ENCODE results near the gene RABL6.
A peak's percentile ranks its signal among the peaks of the same experiment; 100 is the strongest.
"Not testable (repeated sequence)": the region's sequence is repeated elsewhere in the genome, so short reads cannot be mapped to it uniquely, and the experiment has no call there.

RABL6 gene

DNA sequence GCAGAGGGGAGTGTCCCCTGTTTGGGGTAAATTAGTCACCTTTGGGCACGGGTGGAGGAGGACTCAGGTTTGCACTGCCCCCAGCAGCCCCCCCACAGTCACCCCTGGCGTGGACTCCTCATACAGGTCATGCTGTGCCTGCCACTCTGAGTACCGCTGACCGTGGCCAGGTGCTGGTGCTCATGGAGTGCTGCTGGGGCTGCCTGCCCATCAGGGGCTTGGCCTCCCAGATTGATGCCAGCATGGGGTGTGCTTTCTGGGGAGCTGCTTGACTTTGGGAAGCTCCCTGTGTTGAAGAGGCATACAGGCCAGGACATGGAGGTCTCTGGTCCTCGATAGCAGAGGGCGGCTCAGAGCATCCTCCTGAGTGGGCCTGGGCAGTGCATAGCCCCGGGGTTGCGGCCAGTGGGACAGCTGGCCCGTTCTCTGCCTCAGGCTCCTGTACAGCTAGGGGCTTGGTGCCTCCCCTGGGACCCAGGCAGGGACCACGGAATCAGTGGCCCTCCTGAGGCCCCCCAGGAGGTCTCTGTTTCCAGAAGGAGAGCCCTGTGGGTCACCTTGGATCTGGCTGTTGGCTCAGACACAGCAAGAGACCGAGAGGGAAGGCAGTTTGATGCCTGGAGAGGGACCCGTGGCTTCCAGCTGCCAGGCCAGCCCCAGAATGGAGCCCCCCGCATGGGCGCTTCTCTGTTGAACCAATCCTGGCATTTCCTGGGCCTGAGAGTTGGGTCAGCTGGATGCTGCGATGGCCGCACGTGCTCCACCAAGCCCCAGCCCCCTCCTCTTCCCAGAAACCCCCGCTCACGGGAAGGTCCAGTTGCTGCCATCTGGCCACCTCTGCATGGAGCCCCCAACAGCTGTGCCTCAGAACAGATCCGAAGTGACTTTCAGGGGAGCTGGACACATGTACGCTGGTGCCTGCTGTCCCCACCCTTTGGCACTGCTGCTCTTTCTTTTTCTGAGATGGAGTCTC, 28.5 kb downstream of the RABL6 start:
- DNase-seq (ENCODE audit: low read depth): no peak

- no peak for DNase-seq (ENCODE audit: low read depth)
Measured at GRCh38 chr9:136837146-136837855, 29.6 kb downstream of the RABL6 start.

DNA sequence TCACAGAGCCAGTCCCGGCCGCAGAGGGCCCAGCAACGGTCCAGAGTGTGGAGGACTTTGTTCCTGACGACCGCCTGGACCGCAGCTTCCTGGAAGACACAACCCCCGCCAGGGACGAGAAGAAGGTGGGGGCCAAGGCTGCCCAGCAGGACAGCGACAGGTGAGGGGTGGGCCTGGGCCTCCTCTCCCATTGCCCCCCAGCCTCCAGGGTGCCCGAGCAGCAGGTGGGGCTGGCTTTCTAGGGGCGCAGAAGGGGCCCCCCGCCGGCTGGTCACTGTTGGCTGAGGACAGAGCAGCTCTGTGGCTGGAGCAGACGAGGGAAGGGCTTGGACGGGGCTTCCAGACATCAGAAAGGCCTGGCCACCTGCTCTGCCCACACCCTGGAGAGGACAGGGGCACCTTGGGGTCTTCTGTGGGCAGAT, 30.1 kb downstream of the RABL6 start:
- not testable (repeated sequence) for DNase-seq (ENCODE audit: low read depth)

- DNase-seq (ENCODE audit: low read depth): no peak
Measured at GRCh38 chr9:136838314-136839228, 30.8 kb downstream of the RABL6 start.

GRCh38 chr9:136839229-136840139, 31.7 kb downstream of the RABL6 start:
- DNase-seq (ENCODE audit: low read depth): no peak

DNA sequence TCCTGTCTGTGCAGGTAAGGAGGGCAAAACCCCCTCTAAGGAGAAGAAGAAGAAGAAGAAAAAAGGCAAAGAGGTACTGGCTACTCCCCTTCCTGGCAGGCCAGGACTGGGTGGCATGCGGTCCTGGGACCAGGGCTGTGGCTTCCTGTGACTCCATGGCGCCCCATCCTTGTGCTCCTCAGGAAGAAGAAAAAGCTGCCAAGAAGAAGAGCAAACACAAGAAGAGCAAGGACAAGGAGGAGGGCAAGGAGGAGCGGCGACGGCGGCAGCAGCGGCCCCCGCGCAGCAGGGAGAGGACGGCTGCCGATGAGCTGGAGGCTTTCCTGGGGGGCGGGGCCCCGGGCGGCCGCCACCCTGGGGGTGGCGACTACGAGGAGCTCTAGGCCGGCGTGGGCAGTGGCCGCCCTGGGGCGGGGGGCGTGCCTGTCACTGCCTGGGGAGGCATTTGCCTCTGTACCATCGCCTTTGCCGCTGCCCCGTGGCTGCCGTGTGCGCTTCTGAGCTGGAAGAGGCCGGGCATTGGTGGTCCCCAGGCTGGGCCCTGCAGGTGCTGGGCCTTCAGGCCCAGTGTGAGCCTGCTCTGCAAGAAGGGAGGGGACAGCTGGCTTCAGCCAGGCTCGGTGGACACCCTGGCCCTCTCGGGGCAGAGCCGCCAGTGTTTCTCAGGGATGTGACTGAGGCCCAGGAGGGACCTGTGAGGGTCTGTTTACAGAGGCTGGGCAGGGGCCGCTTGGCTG, 32.6 kb downstream of the RABL6 start:
- DNase-seq (ENCODE audit: low read depth): no peak

DNA sequence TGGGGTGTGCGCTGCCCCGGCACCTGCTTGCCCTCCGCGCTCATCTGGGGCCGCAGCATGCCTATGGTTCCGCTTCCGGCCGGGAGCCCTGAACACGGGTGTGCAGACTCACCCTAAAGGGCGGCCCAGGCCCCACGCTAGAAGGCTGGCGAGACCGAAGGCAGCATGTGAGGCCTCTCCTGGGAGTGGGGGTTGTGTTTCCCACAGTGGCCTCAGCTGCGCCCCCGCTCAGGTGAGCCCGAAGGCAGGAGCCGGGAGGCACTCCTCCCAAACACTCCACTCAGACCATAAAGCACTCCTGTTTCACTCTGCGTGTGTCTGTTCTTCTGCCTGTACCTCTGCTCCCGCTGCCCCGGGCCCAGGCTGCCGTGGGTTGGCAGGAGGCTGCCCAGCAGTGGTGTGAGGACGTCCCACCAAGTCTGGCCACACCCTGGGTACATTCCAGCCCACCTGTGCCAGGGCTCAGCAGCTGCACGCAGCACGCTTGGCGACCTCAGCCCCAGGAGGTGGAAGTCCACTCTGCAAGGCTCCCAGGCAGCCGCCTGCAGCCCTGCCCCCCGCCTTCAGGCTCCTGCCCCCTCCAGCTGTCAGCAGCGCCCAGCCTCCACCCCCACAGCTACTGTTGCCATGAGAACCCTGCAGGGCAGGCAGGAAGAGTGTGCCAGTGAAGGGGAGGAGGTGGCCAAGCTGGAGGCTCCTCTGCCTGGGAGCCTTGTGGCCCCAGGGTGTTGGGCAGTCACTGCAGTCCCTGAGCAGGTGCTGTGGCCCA, 33.3 kb downstream of the RABL6 start:
- DNase-seq (ENCODE audit: low read depth): peak; percentile 75

GRCh38 chr9:136841646-136842379, 34.1 kb downstream of the RABL6 start:
- DNase-seq (ENCODE audit: low read depth): not testable (repeated sequence)

GRCh38 chr9:136842380-136842948, 34.7 kb downstream of the RABL6 start, which contains the start of gene AJM1:
Gene AJM1, plus strand, starts transcription at chr9:136842478. Its CDS starts 1,937 bp downstream, at chr9:136844415.
- peak; percentile 61 for DNase-seq (ENCODE audit: low read depth)

- not testable (repeated sequence) for DNase-seq (ENCODE audit: low read depth)
Measured at GRCh38 chr9:136843159-136843800, 35.5 kb downstream of the RABL6 start.

DNA sequence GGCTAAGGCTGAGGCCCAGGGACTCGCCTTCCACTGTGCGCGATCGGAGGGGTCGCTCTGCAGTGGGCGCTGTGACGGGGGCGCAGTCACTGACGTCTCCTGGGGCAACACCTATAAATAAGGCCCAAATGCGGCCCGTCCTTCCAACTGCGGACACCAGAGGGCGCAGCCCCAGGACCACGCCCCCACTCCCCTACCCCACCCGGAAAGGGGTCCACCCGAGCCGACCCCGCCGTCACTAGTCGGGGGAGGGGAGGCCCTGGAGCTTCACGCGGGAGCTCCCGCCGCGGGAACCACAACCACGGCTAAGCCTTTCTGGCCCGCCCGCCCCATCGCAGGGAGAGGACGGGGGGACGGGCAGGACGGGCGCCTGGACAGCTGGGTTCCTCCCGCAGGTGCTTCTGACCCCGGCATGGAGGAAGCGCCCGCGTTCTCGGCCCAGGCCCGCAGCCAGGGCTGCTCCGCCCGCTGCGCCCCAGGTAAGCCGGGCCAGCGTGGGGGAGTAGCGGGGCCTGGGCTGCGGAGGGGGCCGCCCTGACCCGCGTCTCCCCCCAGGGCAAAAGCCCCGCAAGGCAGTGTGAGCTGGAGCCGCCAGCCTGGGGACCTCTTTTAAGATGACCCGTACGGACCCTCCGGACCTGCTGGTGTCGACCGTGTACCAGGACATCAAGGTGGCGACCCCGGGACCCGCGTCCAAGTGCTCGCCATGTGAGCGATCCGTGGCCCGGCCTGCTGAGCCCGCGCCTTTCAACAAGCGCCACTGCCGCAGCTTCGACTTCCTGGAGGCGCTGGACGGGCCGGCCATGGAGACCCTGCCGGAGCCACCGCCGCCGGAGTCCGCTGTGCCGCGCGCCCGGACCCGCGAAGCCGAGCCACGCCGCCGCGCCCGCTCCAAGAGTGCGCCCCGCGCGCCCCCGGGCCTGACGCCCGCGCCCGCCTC, 36.3 kb downstream of the RABL6 start:
- not testable (repeated sequence) for DNase-seq (ENCODE audit: low read depth)

GRCh38 chr9:136844761-136845464, 37.2 kb downstream of the RABL6 start:
- DNase-seq (ENCODE audit: low read depth): no peak

- no peak for DNase-seq (ENCODE audit: low read depth)
Measured at GRCh38 chr9:136845465-136846260, 37.9 kb downstream of the RABL6 start.

GRCh38 chr9:136846376-136847087, 38.8 kb downstream of the RABL6 start:
- DNase-seq (ENCODE audit: low read depth): no peak
